RWPE1 (cell line): ENCODE results near the gene ALDH4A1.

ENCODE experiments used
- CTCF ChIA-PET: fragments of 350-600 bp; sonication (Branson Sonifier 250); formaldehyde crosslinking; extraction: SDS; loops from one replicate; lab custom pipeline; 2021; lab: Yijun Ruan, JAX
- POLR2A ChIA-PET: fragments of 400-600 bp; formaldehyde crosslinking; extraction: SDS; loops from one replicate; lab custom pipeline; 2020; ENCODE audit warnings: antibody characterized with exemption; ENCODE audit not compliant: low non-redundant PET; lab: Yijun Ruan, JAX
- DNase-seq: peaks from one replicate; pipeline ENCODE4 v3.0.0; 2012; ENCODE audit warnings: low spot score
- H3K27ac ChIP-seq: fragments of 450-650 bp; 2 replicates; pipeline ENCODE4 v1.5.1; 2017
- TF ChIP-seq, protein P1 (sequence below): fragments of 450-650 bp; conservative IDR thresholded peaks from 2 replicates; pipeline ENCODE4 v1.5.1; 2017; ENCODE audit warnings: low read depth, mild to moderate bottlenecking

Gene ALDH4A1, protein sequence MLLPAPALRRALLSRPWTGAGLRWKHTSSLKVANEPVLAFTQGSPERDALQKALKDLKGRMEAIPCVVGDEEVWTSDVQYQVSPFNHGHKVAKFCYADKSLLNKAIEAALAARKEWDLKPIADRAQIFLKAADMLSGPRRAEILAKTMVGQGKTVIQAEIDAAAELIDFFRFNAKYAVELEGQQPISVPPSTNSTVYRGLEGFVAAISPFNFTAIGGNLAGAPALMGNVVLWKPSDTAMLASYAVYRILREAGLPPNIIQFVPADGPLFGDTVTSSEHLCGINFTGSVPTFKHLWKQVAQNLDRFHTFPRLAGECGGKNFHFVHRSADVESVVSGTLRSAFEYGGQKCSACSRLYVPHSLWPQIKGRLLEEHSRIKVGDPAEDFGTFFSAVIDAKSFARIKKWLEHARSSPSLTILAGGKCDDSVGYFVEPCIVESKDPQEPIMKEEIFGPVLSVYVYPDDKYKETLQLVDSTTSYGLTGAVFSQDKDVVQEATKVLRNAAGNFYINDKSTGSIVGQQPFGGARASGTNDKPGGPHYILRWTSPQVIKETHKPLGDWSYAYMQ

DNA sequence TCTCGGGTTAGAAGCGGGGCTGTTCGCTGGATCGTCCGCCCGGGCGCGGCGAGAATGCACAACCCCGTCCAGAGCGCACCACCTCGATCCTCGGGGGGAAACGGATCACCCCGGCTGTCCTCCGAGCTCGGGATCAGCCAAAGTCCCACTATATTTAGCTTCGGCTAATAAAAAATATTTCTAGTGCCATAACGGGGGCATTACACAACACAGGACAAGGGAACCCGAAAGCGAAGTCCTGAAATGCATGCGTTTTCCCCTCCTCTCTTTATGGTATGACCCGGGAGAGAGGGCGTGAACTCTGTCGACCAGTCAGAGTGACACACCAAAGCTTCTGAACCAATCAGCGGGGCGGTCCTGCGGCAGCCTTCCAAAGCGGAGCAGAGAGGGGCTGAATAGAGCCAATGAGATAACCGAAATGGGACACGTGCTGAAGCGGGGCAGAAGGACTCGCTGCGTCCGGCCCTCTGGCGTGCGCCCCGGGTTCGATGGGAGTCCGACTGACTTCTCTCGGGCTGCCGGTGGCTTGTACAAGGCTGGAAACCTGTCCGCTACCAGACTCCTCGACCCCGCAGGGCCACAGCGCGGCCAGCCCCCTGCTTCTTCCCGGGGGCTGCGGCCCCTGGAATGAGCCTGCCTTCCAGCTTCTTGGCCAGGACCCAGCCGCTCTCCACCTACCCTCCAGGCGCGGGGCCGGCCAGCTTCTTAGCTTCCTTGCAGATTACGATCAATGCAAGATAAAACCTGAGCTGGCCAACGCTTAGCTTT, at the start of gene ALDH4A1:
Gene ALDH4A1, minus strand, starts transcription at position 33 of the 768 bp plus-strand sequence. Its CDS starts 32 bp downstream, at position 1.
- TF ChIP-seq, protein P1, sequence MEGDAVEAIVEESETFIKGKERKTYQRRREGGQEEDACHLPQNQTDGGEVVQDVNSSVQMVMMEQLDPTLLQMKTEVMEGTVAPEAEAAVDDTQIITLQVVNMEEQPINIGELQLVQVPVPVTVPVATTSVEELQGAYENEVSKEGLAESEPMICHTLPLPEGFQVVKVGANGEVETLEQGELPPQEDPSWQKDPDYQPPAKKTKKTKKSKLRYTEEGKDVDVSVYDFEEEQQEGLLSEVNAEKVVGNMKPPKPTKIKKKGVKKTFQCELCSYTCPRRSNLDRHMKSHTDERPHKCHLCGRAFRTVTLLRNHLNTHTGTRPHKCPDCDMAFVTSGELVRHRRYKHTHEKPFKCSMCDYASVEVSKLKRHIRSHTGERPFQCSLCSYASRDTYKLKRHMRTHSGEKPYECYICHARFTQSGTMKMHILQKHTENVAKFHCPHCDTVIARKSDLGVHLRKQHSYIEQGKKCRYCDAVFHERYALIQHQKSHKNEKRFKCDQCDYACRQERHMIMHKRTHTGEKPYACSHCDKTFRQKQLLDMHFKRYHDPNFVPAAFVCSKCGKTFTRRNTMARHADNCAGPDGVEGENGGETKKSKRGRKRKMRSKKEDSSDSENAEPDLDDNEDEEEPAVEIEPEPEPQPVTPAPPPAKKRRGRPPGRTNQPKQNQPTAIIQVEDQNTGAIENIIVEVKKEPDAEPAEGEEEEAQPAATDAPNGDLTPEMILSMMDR: no peak
- ChIA-PET CTCF (interaction anchor here (0.7 to 2.0 kb wide), 3 partner anchors 10 to 131 kb away, joined by 3 to 9 read pairs (median 4); no protein-coding TSS in a partner anchor), POLR2A (interaction anchor here (0.5 to 1.6 kb wide), 5 partner anchors 17 to 284 kb away, joined by 3 to 8 read pairs (median 4); no protein-coding TSS in a partner anchor)
- peak; percentile 100 for DNase-seq
- H3K27ac ChIP-seq: peak within 1 kb of the TSS; percentile 89

DNA sequence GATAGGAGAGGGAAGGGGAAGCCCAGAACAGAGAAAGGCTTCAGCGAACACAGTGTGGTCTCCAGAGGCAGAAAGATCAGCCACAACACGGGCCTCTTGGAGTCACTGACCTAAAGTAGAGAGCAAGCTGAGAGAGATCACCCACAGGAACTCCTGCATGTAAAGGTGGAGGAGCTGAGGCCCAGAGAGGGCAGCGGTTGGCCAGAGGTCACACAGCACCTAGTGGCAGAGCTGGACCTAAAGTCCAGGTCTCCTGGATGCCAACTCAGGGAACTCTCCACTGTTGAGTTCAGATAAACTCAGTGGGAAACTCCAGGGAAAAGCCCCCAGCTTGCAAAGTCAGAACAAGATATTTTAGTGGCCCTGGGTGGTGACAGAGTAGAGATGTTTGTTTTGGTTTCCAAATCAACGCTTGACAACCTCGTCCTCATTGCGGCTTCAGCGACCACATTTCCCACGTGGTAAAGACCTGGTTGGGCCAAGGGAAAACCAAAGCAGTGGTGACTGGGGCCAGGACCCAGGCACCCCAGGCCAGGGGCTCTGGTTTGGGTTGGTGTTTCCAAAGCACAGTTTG, 49.5 kb upstream of the ALDH4A1 start:
- peak overlapping the region; percentile 95 for H3K27ac ChIP-seq
- no peak for DNase-seq
- ChIA-PET POLR2A (no interaction called here), CTCF (interaction anchor here (1.5 kb wide), 1 partner anchor 45 kb away, joined by 7 read pairs; no protein-coding TSS in a partner anchor)
- TF ChIP-seq, protein P1: no peak

DNA sequence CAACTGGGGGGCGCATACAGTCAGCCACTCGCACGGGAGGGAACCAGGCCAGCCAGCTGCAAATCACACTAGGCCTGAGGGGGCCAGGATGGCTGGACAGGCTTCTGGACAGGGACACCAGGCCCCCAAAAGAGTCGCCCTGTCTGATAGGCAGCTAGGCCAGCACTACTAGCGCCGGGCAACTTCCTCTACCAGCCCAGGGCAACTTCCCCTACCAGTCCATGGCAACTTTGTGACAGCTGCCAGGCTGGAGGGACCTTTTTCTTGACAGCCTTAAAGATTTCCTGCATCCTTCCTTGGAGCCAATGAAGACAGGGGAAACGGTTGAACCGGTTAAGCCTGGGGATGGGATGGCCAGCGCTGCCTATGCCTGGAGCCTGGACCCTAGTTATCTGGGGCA, 49.1 kb upstream of the ALDH4A1 start:
- H3K27ac ChIP-seq: peak overlapping the region; percentile 95
- ChIA-PET POLR2A (no interaction called here), CTCF (interaction anchor here (0.5 to 1.5 kb wide), 3 partner anchors 15 to 254 kb away, joined by 3 to 10 read pairs (median 7); no protein-coding TSS in a partner anchor)
- DNase-seq: no peak
- TF ChIP-seq, protein P1: no peak

DNA sequence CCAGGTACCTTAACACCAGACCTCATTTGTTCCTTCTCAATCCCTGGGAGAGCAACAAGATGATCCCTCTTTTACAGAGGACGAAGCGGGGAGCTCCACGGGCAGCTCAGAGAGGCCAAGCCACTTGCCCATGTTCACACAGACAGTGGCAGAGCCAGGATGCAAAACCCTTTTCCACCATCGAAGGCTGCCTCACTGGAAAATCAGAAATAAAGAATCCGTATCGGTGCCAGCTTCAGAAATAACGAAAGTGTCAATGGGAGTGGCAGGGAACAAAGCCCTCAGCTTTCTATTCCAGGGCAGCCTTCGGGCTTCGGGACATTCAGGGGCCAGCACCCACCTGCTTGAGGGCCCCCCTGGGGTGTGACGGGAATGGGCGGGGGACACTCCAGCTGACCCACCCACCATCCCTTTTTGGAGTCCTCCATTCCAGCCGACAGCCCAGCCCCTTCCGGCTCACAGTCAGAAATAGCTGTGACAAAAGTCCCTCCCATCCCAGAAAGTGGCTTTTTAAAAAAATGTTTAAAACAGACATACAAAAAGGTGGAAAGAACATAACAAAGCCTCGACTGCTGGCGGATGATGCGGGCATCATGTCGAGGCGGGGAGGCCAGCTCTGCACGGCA, 48.2 kb upstream of the ALDH4A1 start:
- TF ChIP-seq, protein P1: no peak
- CTCF ChIA-PET: interaction anchor here (0.7 to 1.3 kb wide), 4 partner anchors 15 to 146 kb away, joined by 3 to 5 read pairs (median 4); no protein-coding TSS in a partner anchor
- no peak for DNase-seq
- H3K27ac ChIP-seq: peak overlapping the region; percentile 95
- POLR2A ChIA-PET: interaction anchor here (0.7 kb wide), 1 partner anchor 23 kb away, joined by 4 read pairs; no protein-coding TSS in a partner anchor

DNA sequence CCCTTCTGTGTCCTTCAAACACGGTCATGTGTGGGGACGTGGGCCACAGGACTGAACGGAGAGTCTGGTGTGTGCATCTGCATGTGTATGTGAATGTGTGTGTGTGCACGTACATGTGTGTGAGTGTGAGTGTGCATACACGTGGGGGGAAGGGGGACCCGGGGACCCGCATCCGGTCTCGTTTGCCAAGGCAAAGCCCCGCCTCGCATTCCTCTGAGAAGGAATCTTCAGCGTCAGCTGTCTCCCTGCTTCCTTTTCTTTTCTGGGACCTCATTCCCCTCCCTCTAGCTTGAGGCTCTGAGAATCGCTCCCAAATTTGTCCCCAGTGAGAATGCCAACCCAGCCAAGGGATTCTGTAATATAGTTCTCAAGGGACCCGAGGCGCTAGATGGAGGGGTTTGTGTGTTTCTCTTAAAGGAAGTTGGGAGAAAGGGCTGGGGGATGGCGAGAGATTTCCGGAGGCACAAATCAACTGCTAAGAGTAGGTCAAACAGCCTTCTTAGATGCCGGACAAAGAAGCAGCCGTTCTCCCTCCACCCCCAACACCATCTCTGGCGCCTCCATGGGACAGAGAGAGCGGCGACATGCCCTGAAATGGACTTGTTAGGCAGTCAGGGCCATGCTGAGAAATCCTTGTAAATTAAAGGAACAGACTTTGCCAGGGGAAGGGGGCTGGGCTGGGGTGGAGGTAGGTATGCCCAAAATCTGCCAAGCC, 47.5 kb upstream of the ALDH4A1 start:
- ChIA-PET CTCF (interaction anchor here (0.6 to 1.3 kb wide), 3 partner anchors 33 to 147 kb away, joined by 4 to 5 read pairs (median 4); no protein-coding TSS in a partner anchor), POLR2A (interaction anchor here (1.2 kb wide), 1 partner anchor 23 kb away, joined by 3 read pairs; no protein-coding TSS in a partner anchor)
- peak overlapping the region; percentile 95 for H3K27ac ChIP-seq
- TF ChIP-seq, protein P1: no peak
- DNase-seq: no peak
